HG03025 (cell line): ENCODE data around the gene TMEM151B.

ENCODE experiments used
- ATAC-seq: cut with Tn5 transposase; IDR thresholded peaks from one replicate; pipeline ENCODE4 v1.9.1; 2021; ENCODE audit warnings: mild to moderate bottlenecking, moderate library complexity; ENCODE audit not compliant: unreplicated experiment, low FRiP score

Gene TMEM151B

GRCh38 chr6:44262467-44263353, 7.5 kb upstream of the TMEM151B start:
- no peak for ATAC-seq

GRCh38 chr6:44263354-44264100, 6.7 kb upstream of the TMEM151B start:
- ATAC-seq = no peak

DNA sequence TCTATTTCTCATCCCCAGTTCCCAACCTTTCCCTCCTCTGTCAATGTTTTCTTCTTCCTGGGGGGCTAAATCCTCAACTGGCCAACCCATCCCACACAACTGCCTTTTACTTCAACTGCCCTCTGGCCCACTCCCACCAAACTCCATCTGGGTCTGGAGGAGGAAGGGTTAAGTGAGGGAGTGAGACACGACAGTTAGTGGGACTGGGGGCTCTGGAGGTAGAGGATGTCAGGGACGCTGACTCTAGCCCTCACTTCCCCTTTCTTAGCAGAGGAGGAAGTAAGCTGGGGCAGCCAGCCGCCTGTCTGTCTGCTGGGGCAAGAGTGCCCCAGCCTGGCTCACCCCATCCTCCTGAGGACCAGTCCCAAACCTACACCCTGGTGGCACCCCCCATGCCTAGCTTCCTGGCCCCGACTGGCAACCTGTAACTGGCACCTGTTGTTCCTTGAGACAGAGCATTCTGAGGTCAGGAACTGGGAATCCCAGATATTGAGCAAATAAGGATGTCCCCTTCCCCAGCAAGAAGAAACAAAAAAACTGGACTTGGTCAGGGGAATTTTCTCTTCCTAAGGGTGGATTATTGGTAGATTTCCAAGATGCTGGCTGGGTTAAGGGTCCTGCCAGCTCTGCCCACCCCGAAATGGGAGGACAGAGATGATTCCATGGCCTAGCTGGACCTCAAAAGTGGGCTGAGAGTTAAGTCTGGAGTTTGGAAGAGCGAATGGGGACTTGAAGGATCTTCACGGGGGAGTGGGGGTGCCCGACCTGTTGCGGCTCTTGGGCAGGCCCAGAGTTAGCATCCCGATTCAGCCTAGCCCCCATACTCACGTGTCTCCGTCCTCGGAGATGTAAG, 5.9 kb upstream of the TMEM151B start:
- no peak for ATAC-seq

DNA sequence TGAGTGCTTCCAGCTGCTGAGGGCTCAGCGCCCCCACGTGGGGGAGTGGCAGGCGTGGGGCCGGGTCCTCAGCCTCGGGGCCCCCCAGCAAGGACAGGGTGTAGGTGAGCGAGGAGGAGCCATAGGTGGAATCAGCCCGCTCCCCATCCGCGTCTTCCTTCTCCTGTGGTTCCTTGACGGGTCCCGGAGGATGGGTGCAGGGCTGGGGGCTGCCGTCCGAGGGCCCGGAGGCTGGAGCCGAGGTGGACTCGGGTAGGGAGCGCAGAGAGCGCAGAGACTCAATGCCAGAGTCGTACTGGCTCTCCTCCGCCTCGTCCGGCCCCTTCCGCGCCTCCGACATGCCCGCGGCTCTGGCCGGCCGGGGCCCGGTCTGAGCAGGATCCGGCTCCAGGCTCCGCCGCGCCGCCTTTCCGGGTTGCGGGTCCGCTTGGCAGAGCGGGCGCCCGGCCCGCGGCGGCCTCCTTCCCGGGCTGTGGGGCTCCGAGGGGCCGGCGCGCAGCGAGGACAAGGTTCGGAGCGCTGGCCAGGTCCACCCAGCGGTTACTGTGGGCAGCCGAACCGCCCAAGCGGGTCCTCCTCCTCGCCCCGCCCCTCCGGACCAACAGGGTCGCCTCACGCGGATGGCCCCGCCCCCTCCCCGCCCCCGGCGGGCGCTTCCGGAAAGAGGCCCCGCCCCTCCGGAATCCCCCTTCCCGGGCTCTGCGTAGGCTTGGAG, 5.1 kb upstream of the TMEM151B start, which contains the start of gene NFKBIE:
Gene NFKBIE (minus strand): TSS at position 545 of the 715 bp plus-strand sequence. CDS start 205 bp downstream, at position 340.
- ATAC-seq = peak; percentile 28

DNA sequence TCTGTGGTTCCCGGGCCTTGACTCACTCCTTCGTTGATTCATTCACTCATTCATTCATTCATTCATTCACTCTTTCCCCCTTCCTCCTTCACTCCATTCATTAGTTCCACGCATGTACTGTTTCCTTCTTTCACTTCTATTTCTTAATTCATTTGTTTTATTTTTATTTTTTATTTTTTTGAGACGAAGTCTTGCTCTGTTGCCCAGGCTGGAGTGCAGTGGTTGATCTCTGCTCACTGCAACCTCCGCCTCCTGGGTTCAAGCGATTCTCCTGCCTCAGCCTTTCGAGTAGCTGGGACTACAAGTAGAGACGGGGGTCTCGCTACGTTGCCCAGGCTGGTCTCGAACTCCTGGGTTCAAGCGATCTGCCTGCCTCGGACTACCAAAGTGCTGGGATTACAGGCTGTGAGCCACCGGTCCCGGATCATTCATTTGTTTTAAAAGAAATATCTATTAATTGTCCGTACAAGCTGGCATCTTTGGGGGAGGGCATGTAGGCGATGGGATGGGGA, 4.5 kb upstream of the TMEM151B start:
- ATAC-seq = no peak

DNA sequence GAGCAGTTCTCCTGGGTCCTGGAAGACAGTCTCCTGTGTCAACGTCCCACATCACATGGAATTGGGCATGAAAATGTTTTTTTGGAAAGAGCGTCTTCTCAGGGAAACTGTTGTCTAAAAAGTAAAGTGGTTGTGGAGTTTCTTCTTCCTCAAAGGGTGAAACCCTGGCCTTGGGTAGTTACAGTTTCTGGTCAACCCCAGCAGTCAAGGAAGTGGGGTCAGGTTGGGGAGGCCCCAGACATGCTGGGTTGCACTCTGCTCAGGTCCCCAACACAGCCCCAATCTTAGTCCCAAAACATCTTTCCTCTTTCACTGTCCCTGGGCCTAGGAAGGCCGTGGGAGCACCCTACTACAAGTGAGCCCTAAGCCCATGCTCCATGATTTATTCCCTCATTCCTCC, 3.9 kb upstream of the TMEM151B start:
- no peak for ATAC-seq

DNA sequence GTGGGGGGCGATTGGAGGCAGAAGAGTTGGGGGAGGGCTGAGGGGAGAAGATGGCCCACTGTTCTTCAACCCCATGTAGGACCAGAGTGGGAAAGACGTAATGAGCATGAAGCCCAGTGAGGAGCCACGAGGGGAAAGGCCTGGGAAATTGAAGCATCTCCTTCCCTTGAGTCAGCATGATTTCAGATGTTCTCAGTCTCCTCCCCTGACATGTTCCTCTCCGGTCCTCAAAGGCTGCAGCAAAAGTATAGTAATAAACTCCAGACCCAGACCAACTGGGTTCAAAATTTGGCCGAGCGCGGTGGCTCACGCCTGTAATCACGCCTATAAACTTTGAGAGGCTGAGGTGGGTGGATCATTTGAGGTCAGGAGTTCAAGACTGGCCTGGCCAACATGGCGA, 3.0 kb upstream of the TMEM151B start:
- no peak for ATAC-seq

GRCh38 chr6:44268095-44268628, 2.1 kb upstream of the TMEM151B start:
- ATAC-seq = no peak

DNA sequence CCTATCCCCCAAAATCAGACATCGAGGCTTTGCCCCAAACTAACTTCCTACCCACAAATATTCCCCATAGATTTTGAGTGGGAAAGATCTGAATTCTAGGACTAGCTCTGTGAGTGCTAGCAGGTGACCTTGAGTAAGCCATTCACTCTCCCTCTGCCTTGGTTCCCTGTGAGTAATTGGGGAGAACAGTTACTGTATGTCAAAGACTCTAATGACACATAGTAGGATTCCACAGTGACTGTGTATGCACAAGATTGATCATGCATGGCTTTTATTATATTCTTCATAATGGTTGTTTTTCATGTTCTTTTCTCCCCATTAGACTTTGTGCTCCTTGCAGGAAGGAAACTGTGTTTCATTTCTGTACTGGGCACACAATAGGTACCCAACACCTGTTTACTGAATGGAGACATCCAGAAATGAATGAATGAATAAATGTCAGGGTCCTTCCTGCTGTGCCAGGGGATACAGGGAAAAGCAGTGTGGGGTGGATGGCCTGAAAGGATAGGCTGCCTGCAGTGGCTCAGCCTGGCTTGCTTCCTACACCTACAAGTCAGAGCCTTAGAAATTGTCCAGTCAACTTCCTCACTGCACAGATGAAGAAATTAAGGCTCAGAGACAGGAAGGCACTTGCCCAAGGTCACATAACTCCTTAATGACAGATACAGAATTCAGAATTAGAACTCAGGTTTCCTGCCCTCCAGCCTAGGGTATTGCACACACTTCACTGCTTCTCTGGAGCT, 901 bp upstream of the TMEM151B start:
- no peak for ATAC-seq

- no peak for ATAC-seq
Measured at GRCh38 chr6:44270526-44271405, 516 bp downstream of the TMEM151B start.

DNA sequence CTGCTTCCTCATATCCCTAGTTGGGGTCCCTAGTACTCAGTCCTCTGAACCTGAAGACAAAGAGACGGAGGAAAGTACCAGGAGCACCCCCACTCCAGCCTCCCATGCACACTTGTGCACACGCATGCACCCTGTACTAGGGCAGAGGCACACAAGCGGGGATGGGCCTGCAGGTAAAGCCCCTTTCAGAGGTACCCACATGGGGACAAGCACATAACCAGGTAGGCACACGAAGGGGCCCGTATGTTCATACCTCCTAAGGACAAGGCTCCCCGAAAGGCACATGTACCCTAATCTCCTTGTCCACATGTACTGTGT, 1.1 kb downstream of the TMEM151B start:
- ATAC-seq = no peak

- ATAC-seq = no peak
Measured at GRCh38 chr6:44271914-44272313, 1.7 kb downstream of the TMEM151B start.

- ATAC-seq = no peak
Measured at GRCh38 chr6:44272529-44272928, 2.3 kb downstream of the TMEM151B start.

DNA sequence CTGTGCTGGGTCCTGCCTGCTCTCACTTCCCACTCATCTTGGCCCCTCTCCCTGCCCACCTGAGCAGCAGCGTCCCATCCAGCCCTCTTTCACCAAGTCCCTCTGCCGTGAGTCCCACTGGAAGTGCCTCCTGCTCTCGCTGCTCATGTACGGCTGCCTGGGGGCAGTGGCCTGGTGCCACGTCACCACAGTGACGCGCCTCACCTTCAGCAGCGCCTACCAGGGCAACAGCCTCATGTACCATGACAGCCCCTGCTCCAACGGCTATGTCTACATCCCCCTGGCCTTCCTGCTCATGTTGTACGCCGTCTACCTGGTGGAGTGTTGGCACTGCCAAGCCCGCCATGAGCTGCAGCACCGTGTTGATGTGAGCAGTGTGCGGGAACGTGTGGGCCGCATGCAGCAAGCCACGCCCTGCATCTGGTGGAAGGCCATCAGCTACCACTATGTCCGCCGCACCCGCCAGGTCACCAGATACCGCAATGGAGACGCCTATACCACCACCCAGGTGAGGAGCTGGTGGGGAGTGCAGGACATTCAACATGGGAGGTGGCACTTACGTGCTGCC, 2.8 kb downstream of the TMEM151B start:
- no peak for ATAC-seq

- ATAC-seq = no peak
Measured at GRCh38 chr6:44273617-44274016, 3.4 kb downstream of the TMEM151B start.

DNA sequence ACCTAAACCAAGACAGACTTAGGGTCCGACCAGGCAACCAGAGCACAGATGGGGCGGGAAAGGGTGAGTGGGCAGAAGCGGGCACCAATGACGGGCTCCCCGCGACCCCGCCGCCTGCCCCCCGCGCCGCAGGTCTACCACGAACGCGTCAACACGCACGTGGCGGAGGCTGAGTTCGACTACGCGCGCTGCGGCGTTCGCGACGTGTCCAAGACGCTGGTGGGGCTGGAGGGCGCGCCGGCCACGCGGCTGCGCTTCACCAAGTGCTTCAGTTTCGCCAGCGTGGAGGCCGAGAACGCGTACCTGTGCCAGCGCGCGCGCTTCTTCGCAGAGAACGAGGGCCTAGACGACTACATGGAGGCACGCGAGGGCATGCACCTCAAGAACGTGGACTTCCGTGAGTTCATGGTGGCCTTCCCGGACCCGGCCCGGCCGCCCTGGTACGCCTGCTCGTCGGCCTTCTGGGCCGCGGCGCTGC, 5.1 kb downstream of the TMEM151B start:
- no peak for ATAC-seq

DNA sequence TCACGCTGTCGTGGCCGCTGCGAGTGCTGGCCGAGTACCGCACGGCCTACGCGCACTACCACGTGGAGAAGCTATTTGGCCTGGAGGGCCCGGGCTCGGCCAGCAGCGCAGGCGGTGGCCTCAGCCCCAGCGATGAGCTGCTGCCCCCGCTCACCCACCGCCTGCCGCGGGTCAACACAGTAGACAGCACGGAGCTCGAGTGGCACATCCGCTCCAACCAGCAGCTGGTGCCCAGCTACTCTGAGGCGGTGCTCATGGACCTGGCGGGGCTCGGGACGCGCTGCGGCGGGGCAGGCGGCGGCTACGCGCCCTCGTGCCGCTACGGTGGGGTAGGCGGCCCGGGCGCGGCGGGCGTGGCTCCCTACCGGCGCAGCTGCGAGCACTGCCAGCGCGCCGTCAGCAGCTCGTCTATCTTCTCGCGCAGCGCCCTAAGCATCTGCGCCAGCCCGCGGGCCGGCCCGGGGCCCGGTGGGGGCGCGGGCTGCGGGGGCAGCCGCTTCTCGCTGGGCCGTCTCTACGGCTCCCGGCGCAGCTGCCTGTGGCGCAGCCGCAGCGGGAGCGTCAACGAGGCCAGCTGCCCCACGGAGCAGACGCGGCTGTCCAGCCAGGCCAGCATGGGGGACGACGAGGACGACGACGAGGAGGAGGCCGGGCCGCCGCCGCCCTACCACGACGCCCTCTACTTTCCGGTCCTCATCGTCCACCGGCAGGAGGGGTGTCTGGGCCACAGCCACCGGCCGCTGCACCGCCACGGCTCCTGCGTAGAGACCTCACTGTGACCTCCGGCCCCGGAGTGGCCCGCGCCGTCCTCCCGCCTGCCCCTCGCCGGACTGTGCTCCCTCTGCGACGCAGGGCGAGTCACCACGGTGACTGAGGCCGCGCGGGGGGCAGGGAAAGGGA, 5.7 kb downstream of the TMEM151B start:
- ATAC-seq = no peak
